OCI-LY1 (cell line): ENCODE results near the gene FHL2.

Experiments
- H2AFZ ChIP-seq: fragments of 200-600 bp; sonication (generic), shearing (Covaris generic); 2 replicates; pipeline ENCODE4 v1.6.0; 2014; ENCODE audit warnings: antibody characterized with exemption, mild to moderate bottlenecking, low read length
- H3F3A ChIP-seq: fragments of 200-600 bp; sonication (generic), shearing (Covaris generic); 2 replicates; pipeline ENCODE4 v1.6.0; 2014; ENCODE audit warnings: mild to moderate bottlenecking, antibody characterized with exemption, low read length, moderate library complexity; ENCODE audit not compliant: insufficient read depth
- H3K27ac ChIP-seq: fragments of 200-600 bp; sonication (generic); 2 replicates; pipeline ENCODE4 v1.5.1; 2014; ENCODE audit warnings: low read length, mixed run types, mild to moderate bottlenecking, low read depth; ENCODE audit not compliant: poor library complexity, severe bottlenecking
- H3K27me3 ChIP-seq: fragments of 200-600 bp; sonication (generic); 2 replicates; pipeline ENCODE4 v1.6.0; 2014; ENCODE audit warnings: antibody characterized with exemption, mild to moderate bottlenecking, low read length, moderate library complexity; ENCODE audit not compliant: insufficient read depth
- H3K36me3 ChIP-seq: fragments of 200-600 bp; sonication (generic); 2 replicates; pipeline ENCODE4 v1.6.1; 2014; ENCODE audit warnings: mild to moderate bottlenecking, antibody characterized with exemption, low read length, moderate library complexity, mixed read lengths; ENCODE audit not compliant: insufficient read depth
- H3K4me1 ChIP-seq: fragments of 200-600 bp; sonication (generic); 2 replicates; pipeline ENCODE4 v1.5.1; 2014; ENCODE audit warnings: mild to moderate bottlenecking, low read length, moderate library complexity; ENCODE audit not compliant: insufficient read depth, severe bottlenecking
- H3K4me2 ChIP-seq: fragments of 200-600 bp; sonication (generic), shearing (Covaris generic); 2 replicates; pipeline ENCODE4 v1.6.1; 2014; ENCODE audit warnings: low read length
- H3K4me3 ChIP-seq: fragments of 200-600 bp; sonication (generic); 2 replicates; pipeline ENCODE4 v1.5.1; 2014; ENCODE audit warnings: low read length, low read depth, mild to moderate bottlenecking, mixed read lengths; ENCODE audit not compliant: poor library complexity, severe bottlenecking
- H3K79me2 ChIP-seq: fragments of 200-600 bp; shearing (Covaris generic); 2 replicates; pipeline ENCODE4 v1.6.1; 2016; ENCODE audit warnings: mixed run types, low read length, mixed read lengths; ENCODE audit not compliant: insufficient read depth
- H3K9ac ChIP-seq: fragments of 200-600 bp; sonication (generic), shearing (Covaris generic); 2 replicates; pipeline ENCODE4 v1.6.1; 2014; ENCODE audit warnings: mild to moderate bottlenecking, low read length, mixed read lengths
- H3K9me2 ChIP-seq: fragments of 200-600 bp; sonication (generic), shearing (Covaris generic); 2 replicates; pipeline ENCODE4 v1.6.1; 2014; ENCODE audit warnings: low read depth, mild to moderate bottlenecking, low read length, mixed read lengths
- H3K9me3 ChIP-seq: fragments of 200-600 bp; shearing (Covaris generic); 2 replicates; pipeline ENCODE4 v1.6.1; 2014; ENCODE audit warnings: low read length, mixed read lengths
- H4K20me1 ChIP-seq: fragments of 200-600 bp; sonication (generic), shearing (Covaris generic); 2 replicates; pipeline ENCODE4 v1.6.0; 2016; ENCODE audit warnings: mild to moderate bottlenecking, low read length; ENCODE audit not compliant: insufficient read depth
- EZH2 ChIP-seq: fragments of 200-600 bp; sonication (generic), shearing (Covaris generic); IDR thresholded peaks from 2 replicates; pipeline ENCODE4 v1.8.0; 2017; ENCODE audit warnings: borderline replicate concordance, mixed run types, mild to moderate bottlenecking, antibody characterized with exemption, low read length, moderate library complexity, mixed read lengths
- TF ChIP-seq, protein P1 (sequence below): fragments of 200-600 bp; sonication (generic), shearing (Covaris generic); IDR thresholded peaks from 2 replicates; pipeline ENCODE4 v1.5.1; 2017; ENCODE audit warnings: mild to moderate bottlenecking, antibody characterized with exemption, low read length, moderate library complexity, mixed read lengths

The FHL2 gene

DNA sequence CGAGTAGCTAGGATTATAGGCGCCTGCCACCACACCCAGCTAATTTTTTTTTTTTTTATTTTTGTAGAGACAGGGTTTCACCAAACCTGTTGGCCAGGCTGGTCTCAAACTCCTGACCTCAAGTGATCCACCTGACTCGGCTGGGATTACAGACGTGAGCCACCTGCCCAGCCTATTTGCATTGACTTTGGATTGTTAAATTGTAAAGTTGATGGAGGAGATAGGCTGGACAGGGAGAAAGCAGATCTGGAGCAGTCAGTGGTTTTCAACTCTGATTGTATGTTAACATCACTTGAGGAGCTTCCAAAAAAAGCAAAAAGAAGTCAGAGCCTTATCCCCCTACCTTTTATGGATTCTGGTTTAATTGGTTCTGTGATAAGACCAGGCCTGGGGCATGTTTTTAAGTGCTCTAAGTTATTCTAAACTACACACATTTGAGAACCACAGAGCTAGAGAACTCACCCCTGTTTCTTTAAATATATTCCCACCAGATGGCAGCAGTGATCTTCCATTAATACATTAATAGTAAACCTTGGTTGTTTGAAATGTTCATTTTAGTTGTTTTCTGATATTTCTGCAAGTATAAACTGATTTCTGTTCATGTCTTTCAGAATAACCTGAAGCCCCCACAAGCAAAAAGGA is 54.0 kb downstream of the FHL2 start:
- no peaks in the 10 kb centered on the region for H3K4me1 ChIP-seq
- TF ChIP-seq, protein P1, sequence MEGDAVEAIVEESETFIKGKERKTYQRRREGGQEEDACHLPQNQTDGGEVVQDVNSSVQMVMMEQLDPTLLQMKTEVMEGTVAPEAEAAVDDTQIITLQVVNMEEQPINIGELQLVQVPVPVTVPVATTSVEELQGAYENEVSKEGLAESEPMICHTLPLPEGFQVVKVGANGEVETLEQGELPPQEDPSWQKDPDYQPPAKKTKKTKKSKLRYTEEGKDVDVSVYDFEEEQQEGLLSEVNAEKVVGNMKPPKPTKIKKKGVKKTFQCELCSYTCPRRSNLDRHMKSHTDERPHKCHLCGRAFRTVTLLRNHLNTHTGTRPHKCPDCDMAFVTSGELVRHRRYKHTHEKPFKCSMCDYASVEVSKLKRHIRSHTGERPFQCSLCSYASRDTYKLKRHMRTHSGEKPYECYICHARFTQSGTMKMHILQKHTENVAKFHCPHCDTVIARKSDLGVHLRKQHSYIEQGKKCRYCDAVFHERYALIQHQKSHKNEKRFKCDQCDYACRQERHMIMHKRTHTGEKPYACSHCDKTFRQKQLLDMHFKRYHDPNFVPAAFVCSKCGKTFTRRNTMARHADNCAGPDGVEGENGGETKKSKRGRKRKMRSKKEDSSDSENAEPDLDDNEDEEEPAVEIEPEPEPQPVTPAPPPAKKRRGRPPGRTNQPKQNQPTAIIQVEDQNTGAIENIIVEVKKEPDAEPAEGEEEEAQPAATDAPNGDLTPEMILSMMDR = peak; percentile 41; the same call in 1 of the 2 replicates
- no peak for TF ChIP-seq EZH2
- H2AFZ ChIP-seq = no peak overlapping the region
- H3K4me3 ChIP-seq = no peak overlapping the region
- no peaks in the 10 kb centered on the region for H3K79me2 ChIP-seq
- H3K27me3 ChIP-seq = no peaks in the 10 kb centered on the region
- H4K20me1 ChIP-seq = no peaks in the 10 kb centered on the region
- H3K4me2 ChIP-seq = no peak overlapping the region
- no peaks in the 10 kb centered on the region for H3K9me2 ChIP-seq
- H3F3A ChIP-seq = no peaks in the 10 kb centered on the region
- H3K27ac ChIP-seq = no peak overlapping the region
- H3K9ac ChIP-seq = no peak overlapping the region
- H3K36me3 ChIP-seq = peaks cover 89% of the 10 kb centered on the region
- H3K9me3 ChIP-seq = no peaks in the 10 kb centered on the region

DNA sequence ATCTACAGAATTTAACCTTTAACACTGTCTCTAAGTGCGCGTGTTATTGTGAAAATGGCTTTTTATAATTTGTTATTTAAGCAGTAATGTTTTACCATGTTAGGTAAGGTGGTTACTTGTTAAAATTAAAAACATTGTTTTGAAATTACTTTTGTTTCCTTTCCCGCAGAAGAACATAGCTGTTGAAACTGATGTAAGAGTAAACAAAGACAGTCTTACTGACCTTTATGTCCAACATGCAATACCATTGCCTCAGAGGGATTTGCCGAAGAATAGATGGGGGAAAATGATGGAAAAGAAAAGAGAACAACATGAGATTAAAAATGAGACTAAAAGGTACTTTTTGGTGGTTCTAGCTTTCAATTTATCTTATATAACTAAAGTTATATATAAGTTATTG is 59.4 kb downstream of the FHL2 start:
- Histone ChIP-seq H3K4me3 (no peak overlapping the region), H3K27me3 (no peaks in the 10 kb centered on the region), H3K36me3 (peaks cover 46% of the 10 kb centered on the region), H3K27ac (no peak overlapping the region), H3K9ac (no peak overlapping the region), H3K4me2 (no peak overlapping the region; the same call in 1 of the 2 replicates), H2AFZ (no peak overlapping the region), H3K79me2 (peaks cover 27% of the 10 kb centered on the region), H4K20me1 (0 out of 2 replicates have a peak, but pooled peaks cover 2% of the 10 kb centered on the region), H3K9me2 (no peaks in the 10 kb centered on the region), H3K9me3 (no peaks in the 10 kb centered on the region), H3K4me1 (peaks cover 23% of the 10 kb centered on the region), H3F3A (no peaks in the 10 kb centered on the region)
- no peak for TF ChIP-seq EZH2
- TF ChIP-seq, protein P1 = no peak

DNA sequence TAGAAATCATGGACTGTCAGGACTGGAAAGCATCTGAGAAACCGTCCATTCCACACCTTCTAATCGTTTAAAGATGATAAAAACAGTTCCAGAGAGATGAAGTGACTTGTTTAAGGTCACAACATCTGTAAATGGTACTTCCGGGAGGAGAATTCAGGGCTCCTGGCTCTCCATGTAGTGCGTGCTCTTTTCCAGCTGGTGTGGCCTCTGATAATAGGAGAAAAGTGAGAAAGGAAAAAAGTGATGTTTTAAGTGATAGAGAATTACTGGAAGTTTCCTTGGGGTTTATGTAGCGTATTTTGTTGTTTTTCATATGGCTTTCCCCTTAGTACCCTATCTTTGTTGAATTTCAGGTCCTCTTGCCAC is 60.8 kb downstream of the FHL2 start:
- H3K4me3 ChIP-seq = peak overlapping the region; percentile 90
- H3K9me2 ChIP-seq = no peaks in the 10 kb centered on the region
- H3K79me2 ChIP-seq = peaks cover 27% of the 10 kb centered on the region
- H3K27ac ChIP-seq = no peak overlapping the region
- H3K4me2 ChIP-seq = peak overlapping the region; percentile 91
- peaks cover 23% of the 10 kb centered on the region for H3K4me1 ChIP-seq
- H3K9me3 ChIP-seq = no peaks in the 10 kb centered on the region
- H3F3A ChIP-seq = no peaks in the 10 kb centered on the region
- peaks cover 40% of the 10 kb centered on the region for H3K36me3 ChIP-seq
- H4K20me1 ChIP-seq = 0 out of 2 replicates have a peak, but pooled peaks cover 2% of the 10 kb centered on the region
- TF ChIP-seq EZH2 = no peak
- TF ChIP-seq, protein P1 = no peak
- no peaks in the 10 kb centered on the region for H3K27me3 ChIP-seq
- H3K9ac ChIP-seq = peak overlapping the region; percentile 80
- no peak overlapping the region for H2AFZ ChIP-seq
